Upper lobe of left lung (tissue), 6 donors: ENCODE data around the gene DEFB124. TPM values are rescaled to one million over a fixed set of nuclear protein-coding genes. Genes with fewer than 3 reads are reported as not detected.
A peak's percentile ranks its signal among the peaks of the same experiment; 100 is the strongest.

ENCODE experiments used
- ATAC-seq, 2 donors: fragments of 200-7000 bp; cut with Tn5 transposase; one replicate each; pipeline ENCODE4 v1.9.1; 2022; ENCODE audit warnings: mild to moderate bottlenecking in 2 of 2, moderate library complexity in 2 of 2; ENCODE audit not compliant: low FRiP score in 2 of 2
- DNase-seq, 2 donors: peaks; one replicate each; pipeline ENCODE4 v3.0.0-alpha.2; 2019 to 2020
- H3K27ac ChIP-seq, 4 donors: fragments of 200-600 bp; sonication (generic); one replicate each; pipeline ENCODE4 v1.5.1; 2016 to 2019
- H3K27me3 ChIP-seq, 4 donors: fragments of 200-600 bp; sonication (generic); one replicate each; pipeline ENCODE4 v1.5.1; 2017 to 2019
- H3K36me3 ChIP-seq, 4 donors: fragments of 200-600 bp; sonication (generic); one replicate each; pipeline ENCODE4 v1.5.1; 2016 to 2019
- H3K4me1 ChIP-seq, 4 donors: fragments of 200-600 bp; sonication (generic); one replicate each; pipeline ENCODE4 v1.5.1; 2018 to 2019
- H3K4me3 ChIP-seq, 4 donors: fragments of 200-600 bp; sonication (generic); one replicate each; pipeline ENCODE4 v1.5.1; 2017 to 2019; ENCODE audit warnings: mild to moderate bottlenecking in 2 of 4, moderate library complexity in 1 of 4
- H3K9me3 ChIP-seq, 4 donors: fragments of 200-600 bp; sonication (generic); one replicate each; pipeline ENCODE4 v1.5.1; 2018 to 2019
- CTCF ChIP-seq, 6 experiments: fragments of 450-650 bp in 4 of 6; fragments of 200-600 bp in 2 of 6; sonication (generic) in 2 of 6; IDR thresholded peaks; one replicate each; pipeline ENCODE4 v1.5.1; 2016 to 2019; ENCODE audit warnings: antibody characterized with exemption in 6 of 6
- EP300 ChIP-seq, 4 donors: sonication (generic); formaldehyde crosslinking; IDR thresholded peaks; one replicate each; pipeline ENCODE4 v1.5.1; 2017; ENCODE audit warnings: antibody characterized with exemption in 4 of 4, control low read depth in 2 of 4
- POLR2A ChIP-seq, 4 donors: fragments of 450-650 bp; IDR thresholded peaks; one replicate each; pipeline ENCODE4 v1.5.1; 2016 to 2017; ENCODE audit warnings: antibody characterized with exemption in 4 of 4, mild to moderate bottlenecking in 2 of 4
- POLR2AphosphoS5 ChIP-seq, 2 donors: sonication (generic); formaldehyde crosslinking; IDR thresholded peaks; one replicate each; pipeline ENCODE4 v1.5.1; 2017; ENCODE audit warnings: antibody characterized with exemption in 2 of 2
- WGBS, 2 donors: methylation state at CpG; one replicate each; pipeline ENCODE4 v1.1.5; 2017 to 2018; 5-methylcytosine and 5-hydroxymethylcytosine counted together
- total RNA-seq, 6 donors: library from RNA; depleted of rRNA in 4 of 6; stranded (reverse); fragments of >200 nt in 4 of 6; gene quantifications; one replicate each; pipeline versions ENCODE4 v1.1.0 to v1.2.1, GENCODE V29; 2016 to 2021
- donor health status: DM: no; HTN: no; CAD: no; lungs with moderate emphysema.
- donor health status: DM: no; HTN: yes; CAD: no; lungs with severe emphysema.

The DEFB124 gene
- total RNA-seq, 6 donors from 2014 or later = not detected

DNA sequence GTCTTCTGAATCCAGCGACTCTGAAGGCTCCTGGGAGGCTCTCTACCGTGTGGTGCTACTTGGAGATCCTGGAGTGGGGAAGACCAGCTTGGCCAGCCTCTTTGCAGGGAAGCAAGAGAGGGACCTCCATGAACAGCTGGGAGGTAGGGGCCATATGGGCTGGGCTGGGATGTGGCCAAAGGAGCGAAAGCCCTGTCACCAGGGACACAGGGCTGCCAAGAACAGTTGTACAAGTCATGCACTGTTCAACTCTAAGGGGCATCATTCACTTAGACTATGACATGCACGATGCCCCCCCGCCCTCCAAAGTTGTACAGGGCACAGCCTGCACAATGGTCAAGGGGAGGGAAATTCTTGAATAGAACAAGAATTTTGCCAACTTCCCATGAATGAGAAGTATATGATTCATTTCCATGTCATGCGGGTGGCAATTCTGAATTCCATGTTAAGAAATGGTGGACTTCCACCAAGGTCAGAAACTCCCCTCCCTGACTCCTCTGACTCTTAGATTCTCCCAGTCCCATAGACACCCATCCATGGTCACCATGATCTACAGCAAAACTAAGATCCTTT is 1.8 kb upstream of the DEFB124 start:
- H3K4me3 ChIP-seq = no peak overlapping the region
- peaks cover 8 to 19% (median 10%) of the 10 kb centered on the region in 4 donors for H3K4me1 ChIP-seq
- 83 to 86% methylated on average over 3 to 6 of the region's 6 CpGs for WGBS, 2 donors
- ATAC-seq = no peak
- H3K36me3 ChIP-seq = no peaks in the 10 kb centered on the region
- DNase-seq = no peak
- H3K9me3 ChIP-seq = no peaks in the 10 kb centered on the region
- TF ChIP-seq CTCF (IDR thresholded peaks at IDR 0.05) = no peak
- TF ChIP-seq EP300 (IDR thresholded peaks at IDR 0.05) = no peak
- no peak for TF ChIP-seq POLR2AphosphoS5 (IDR thresholded peaks at IDR 0.05)
- no peak for TF ChIP-seq POLR2A (IDR thresholded peaks at IDR 0.05)
- no peak overlapping the region for H3K27ac ChIP-seq
- peaks cover 0 to 13% (median 4%) of the 10 kb centered on the region in 4 donors for H3K27me3 ChIP-seq

- H3K36me3 ChIP-seq = no peaks in the 10 kb centered on the region
- no peaks in the 10 kb centered on the region for H3K9me3 ChIP-seq
- peaks cover 0 to 13% (median 4%) of the 10 kb centered on the region in 4 donors for H3K27me3 ChIP-seq
- DNase-seq = no peak
- WGBS, 2 donors = 66% methylated on average over 6 of the region's 6 CpGs; no CpG with 5 or more reads in 1 of the 2 donors
- H3K27ac ChIP-seq = peak overlapping the region in 2 of 4 donors; percentile 59 to 74
- peaks cover 8 to 19% (median 10%) of the 10 kb centered on the region in 4 donors for H3K4me1 ChIP-seq
- peak overlapping the region in 3 of 4 donors; percentile 37 to 55 (median 47) for H3K4me3 ChIP-seq
- no peak for ATAC-seq
- TF ChIP-seq EP300 (IDR thresholded peaks at IDR 0.05) (no peak), POLR2AphosphoS5 (IDR thresholded peaks at IDR 0.05) (no peak), POLR2A (IDR thresholded peaks at IDR 0.05) (no peak), CTCF (IDR thresholded peaks at IDR 0.05) (no peak)
Observed at GRCh38 chr20:31476294-31476585, 1.3 kb upstream of the DEFB124 start.

GRCh38 chr20:31475472-31476293 is 756 bp upstream of the DEFB124 start:
- DNase-seq = peak in 1 of 2 donors; percentile 73
- Histone ChIP-seq H3K9me3 (no peaks in the 10 kb centered on the region), H3K27me3 (peaks cover 0 to 13% (median 4%) of the 10 kb centered on the region in 4 donors), H3K4me3 (peak overlapping the region in 3 of 4 donors; percentile 37 to 55 (median 47)), H3K4me1 (peaks cover 8 to 19% (median 10%) of the 10 kb centered on the region in 4 donors), H3K36me3 (no peaks in the 10 kb centered on the region), H3K27ac (peak overlapping the region in 3 of 4 donors; percentile 59 to 74 (median 61))
- TF ChIP-seq EP300 (IDR thresholded peaks at IDR 0.05) = no peak
- TF ChIP-seq CTCF (IDR thresholded peaks at IDR 0.05) = no peak
- no peak for TF ChIP-seq POLR2AphosphoS5 (IDR thresholded peaks at IDR 0.05)
- no peak for TF ChIP-seq POLR2A (IDR thresholded peaks at IDR 0.05)
- WGBS, 2 donors = 2 to 8% methylated on average over 13 to 19 of the region's 29 CpGs
- peak; percentile 20 to 42 for ATAC-seq

- no peak overlapping the region for H3K4me3 ChIP-seq
- WGBS, 2 donors = 35 to 80% methylated on average over 1 to 2 of the region's 2 CpGs
- ATAC-seq = no peak
Observed at GRCh38 chr20:31474097-31474436, 860 bp downstream of the DEFB124 start.

More at GRCh38 chr20:31474097-31474436, 860 bp downstream of the DEFB124 start:
- peaks cover 8 to 19% (median 10%) of the 10 kb centered on the region in 4 donors for H3K4me1 ChIP-seq
- H3K36me3 ChIP-seq = no peaks in the 10 kb centered on the region
- H3K27me3 ChIP-seq = peaks cover 0 to 13% (median 4%) of the 10 kb centered on the region in 4 donors
- TF ChIP-seq CTCF (IDR thresholded peaks at IDR 0.05) = no peak
- no peak for TF ChIP-seq POLR2AphosphoS5 (IDR thresholded peaks at IDR 0.05)
- TF ChIP-seq EP300 (IDR thresholded peaks at IDR 0.05) = no peak
- no peak for TF ChIP-seq POLR2A (IDR thresholded peaks at IDR 0.05)
- no peaks in the 10 kb centered on the region for H3K9me3 ChIP-seq
- DNase-seq = no peak
- no peak overlapping the region for H3K27ac ChIP-seq
